Fibroblast of skin of right quadriceps (primary cell): ENCODE results near the gene TTC23.

ENCODE experiments used
- DNase-seq: peaks from one replicate; pipeline ENCODE4 v3.0.0-alpha.2; 2013

Gene TTC23

GRCh38 chr15:99249270-99249841 is at the start of gene TTC23:
TTC23 (minus strand) TSS chr15:99249581; CDS start chr15:99228712, 20,869 bp downstream.
- peak; percentile 90 for DNase-seq

GRCh38 chr15:99296386-99296785 is 47.0 kb upstream of the TTC23 start:
- DNase-seq, result no peak

DNA sequence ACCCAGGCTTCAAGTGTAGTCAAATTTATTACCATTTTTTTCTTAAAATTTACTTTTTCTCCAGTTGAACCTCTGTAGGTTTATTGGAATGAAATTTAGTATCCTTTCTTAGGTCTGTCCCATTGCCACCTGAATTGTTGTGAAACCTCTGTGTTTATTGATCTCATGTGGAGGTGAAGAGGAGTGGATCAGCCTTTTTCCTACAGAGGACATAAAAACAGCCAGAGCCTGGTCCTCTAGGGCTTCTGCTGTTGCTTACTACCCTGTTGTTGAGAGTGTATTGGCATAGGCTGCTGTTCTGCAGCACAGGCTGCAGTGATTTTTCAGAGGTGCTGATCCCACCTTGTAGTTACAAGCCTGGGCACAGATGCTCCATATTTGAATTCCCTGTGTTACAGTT is 46.5 kb upstream of the TTC23 start:
- no peak for DNase-seq

- no peak for DNase-seq
Observed at GRCh38 chr15:99291643-99292042, 42.3 kb upstream of the TTC23 start.

GRCh38 chr15:99283717-99284116 is 34.3 kb upstream of the TTC23 start:
- no peak for DNase-seq

GRCh38 chr15:99282586-99282985 is 33.2 kb upstream of the TTC23 start:
- DNase-seq, result no peak

DNA sequence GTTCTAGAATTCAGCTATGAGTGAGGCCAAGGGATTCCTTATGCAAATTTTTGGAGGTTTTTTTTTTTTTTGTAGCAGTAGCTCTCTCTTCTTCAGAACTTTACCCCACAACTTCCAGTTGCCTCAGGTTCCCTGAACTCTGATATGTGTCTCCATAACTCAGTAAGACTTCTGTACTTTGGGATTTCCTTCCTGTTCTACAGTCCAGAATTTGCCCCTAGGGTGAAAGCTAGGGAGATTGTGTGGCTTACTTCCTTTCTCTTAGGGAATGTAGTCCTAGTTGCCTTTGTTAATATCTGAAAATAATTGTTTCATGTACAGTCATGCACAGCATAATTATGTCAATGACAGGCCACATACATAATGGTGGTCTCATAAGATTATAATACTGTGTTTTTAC is 32.7 kb upstream of the TTC23 start:
- DNase-seq, result no peak

GRCh38 chr15:99279827-99280226 is 30.4 kb upstream of the TTC23 start:
- DNase-seq, result no peak

DNA sequence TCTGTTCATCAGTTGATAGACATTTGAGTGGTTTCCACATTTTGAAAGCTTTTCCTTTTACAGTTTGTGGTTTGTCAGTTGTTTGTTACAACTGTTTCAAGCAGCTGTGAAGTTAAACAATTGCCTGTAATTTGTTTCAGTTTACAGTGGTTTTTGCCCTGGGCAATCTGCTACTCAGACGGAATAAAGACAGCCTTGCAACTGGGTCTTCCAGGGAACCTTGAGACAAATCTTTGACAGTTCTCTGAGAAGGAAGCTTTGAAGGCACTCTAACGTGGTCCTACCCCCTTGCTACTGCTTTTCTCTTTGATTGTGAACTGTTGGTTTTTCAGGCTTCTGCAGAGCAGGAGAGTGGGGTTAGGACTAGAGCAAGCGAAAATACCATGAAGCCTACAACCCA is 29.9 kb upstream of the TTC23 start:
- DNase-seq, result no peak

DNA sequence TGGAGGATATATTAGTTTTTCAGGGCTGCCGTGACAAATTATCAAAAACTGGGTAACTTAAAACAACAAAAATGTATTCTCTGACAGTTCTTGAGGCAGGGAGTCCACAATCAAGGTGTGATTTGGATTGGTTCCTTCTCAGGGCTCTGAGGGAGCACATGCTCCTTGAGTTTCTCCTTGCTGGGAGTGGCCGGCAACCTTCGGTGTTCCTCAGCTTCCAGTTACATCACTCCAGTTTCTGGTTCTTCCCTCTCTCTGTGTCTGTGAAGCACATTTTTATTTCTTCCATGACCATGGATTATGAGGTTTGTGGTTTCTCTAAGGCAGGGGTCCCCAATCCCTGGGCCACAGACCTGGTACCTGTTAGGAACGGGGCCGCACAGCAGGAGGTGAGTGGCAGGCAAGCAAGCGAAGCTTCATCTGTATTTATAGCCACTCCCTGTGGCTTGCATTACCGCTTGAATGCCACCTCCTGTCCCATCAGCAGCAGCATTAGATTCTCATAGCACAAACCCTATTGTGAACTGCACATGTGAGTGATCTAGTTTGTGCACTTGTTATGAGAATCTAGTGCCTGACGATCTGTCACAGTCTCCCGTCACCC is 26.2 kb upstream of the TTC23 start:
- no peak for DNase-seq

GRCh38 chr15:99275061-99275460 is 25.7 kb upstream of the TTC23 start:
- no peak for DNase-seq

- DNase-seq, result no peak
Observed at GRCh38 chr15:99273801-99274200, 24.4 kb upstream of the TTC23 start.

DNA sequence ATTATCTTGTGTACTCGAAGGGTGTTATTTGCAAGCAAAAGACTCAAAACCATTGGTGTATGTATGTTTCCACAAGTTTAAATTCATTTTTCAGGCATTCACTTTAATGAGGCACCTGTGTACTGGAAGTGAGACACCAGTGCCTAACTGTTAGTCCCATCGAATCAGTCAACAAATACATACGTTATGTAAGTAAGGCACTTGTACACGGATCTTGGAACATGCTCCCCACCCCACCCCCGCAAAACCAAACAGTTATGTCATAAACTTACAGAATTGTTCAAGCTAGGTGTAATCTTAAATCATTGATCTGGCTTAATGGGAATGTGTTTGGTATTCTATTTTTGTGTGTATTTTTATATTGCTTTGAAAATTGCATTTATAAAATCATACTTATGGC is 19.1 kb upstream of the TTC23 start:
- DNase-seq, result no peak

GRCh38 chr15:99267957-99268356 is 18.6 kb upstream of the TTC23 start:
- DNase-seq, result no peak

DNA sequence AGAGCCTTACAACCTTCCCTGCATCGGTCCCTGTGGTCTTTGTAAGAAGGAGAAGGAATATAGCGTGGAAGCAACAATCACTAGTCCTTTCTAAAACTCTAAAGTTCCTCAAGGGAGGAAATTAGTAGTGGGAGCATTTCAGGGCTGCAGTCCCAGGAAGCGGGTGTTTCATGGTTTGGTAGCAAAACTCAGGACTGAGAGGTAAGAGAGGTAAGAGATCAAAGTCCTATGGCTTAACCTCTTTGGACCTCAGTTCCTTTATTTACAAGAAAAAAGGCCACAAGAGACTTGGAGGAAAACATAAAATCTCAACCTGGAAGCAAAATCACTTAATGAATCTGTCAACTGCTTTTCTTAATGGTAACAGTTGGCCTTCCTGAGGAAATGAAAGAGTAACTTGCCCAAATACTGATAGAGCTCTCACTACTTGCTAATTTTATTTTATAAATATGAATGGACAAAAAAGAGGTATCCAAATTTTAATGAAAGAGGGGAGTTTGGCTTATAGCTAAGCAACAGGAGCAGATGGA is 16.2 kb upstream of the TTC23 start:
- no peak for DNase-seq

- DNase-seq, result no peak
Observed at GRCh38 chr15:99264125-99264524, 14.7 kb upstream of the TTC23 start.

DNA sequence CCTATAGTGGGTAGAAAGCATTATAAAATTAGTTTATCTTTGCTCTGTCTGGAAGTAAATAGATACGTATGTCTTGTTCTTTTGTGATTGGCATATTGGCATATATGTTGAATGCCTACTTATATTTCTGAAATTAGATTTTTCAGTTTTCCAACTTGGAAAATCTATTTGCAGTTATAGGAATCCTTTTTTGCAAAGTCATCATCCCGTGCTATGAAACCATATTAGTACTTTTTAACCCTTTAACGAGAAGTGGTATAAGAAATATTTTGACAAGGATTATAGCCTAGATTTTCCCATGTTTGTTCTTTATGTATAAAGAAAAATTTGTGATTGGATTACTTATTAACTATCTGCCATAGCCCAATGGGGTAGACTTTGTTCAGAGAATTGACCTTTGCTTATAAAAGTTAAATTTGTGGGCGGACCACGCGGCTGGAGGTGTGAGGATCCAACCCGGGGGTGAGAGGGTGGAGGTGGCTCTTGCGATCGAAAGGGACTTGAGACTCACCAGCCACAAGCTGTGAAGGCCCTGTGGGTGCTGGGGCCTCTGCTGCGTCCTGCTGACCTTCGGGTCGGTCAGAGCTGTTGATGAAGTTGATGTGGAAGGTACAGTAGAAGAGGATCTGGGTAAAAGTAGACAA is 7.8 kb upstream of the TTC23 start:
- DNase-seq, result no peak

GRCh38 chr15:99253381-99254090 is 4.2 kb upstream of the TTC23 start:
- peak; percentile 57 for DNase-seq

GRCh38 chr15:99252326-99252725 is 2.9 kb upstream of the TTC23 start:
- DNase-seq, result no peak

DNA sequence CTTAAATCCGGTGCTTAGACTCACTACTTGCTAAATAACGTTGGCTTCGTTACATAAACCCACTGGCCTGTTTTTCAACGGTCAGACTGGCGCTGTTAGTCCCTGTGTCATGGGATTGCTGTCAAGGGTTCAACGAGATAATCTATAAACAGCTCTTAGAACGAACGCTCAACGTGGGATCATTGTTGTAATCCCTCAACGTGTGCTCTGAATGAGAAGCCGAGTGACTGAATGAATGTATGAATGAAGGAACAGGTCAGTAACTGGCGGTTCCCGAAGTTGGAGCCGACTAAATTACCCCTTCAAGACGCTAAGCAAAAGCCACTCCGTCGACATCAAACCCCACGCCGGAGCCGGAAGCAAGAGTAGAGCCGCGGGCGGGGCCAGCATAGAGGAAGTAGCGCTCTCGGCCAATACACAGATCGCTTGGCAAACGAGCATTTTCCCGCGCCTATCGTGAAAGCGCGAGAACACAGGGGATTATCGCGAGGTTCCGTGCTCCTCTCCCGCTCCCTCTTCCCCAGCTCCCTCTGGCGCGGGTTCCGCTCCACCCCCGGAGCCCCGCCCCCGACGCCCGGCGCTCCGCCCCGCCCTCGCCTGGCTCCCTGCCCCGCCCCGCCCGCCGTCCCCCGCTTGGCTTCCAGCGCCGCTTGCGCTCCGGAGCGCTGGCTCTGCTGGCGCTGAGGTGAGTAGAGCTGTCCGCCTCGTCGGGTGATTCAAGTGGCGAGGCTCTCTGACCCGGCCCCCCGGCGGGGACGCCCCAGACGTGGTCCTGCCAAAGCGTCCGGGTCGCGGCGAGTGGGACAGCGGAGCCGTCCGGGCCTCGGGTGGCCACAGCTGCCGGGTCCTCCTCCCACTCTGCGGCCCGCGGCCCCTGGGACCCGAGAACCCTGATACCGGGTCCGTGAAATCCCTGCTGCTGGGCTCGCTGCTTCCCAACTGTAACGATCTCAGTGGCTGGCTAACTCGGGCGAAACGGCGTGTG is 1.8 kb upstream of the TTC23 start, which contains the start of gene LRRC28:
LRRC28 (plus strand) TSS at position 625 of the 985 bp plus-strand sequence. CDS start 4,477 bp downstream, outside the sequence.
- DNase-seq, result peak; percentile 99

GRCh38 chr15:99250494-99250856 is 1.1 kb upstream of the TTC23 start:
- no peak for DNase-seq

DNA sequence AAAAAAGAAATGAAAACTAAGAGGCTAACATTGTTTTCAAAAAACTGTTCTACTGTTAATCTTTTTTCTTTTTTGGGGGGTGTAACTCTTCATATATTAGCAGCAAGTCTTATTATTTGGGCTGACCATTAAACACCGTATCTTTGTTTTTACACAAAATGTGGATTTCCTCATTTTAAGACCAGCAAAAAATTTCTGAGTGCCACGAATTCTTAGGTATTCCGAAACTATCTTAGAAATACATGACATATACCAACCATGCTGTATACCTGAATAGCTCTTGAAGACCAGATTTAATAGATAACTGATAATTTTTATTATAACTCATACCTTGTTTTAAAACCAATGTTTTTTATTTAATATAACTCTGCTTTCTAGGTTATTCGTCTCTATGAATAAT is 620 bp upstream of the TTC23 start:
- DNase-seq, result no peak
